Gastroesophageal sphincter (tissue), 4 donors: ENCODE measurements around the gene C1QTNF1. TPM values are rescaled to one million over a fixed set of nuclear protein-coding genes. Genes with fewer than 3 reads are reported as not detected.
A peak's percentile ranks its signal among the peaks of the same experiment; 100 is the strongest.

ENCODE experiments used
- ATAC-seq: fragments of 150-250 bp; one replicate; pipeline ENCODE4 v1.9.1; 2016; ENCODE audit warnings: mild to moderate bottlenecking, moderate library complexity
- H3K27ac ChIP-seq, 4 donors: fragments of 200-600 bp; sonication (generic) in 3 of 4; 1 replicate in 3 of 4; 2 replicates in 1 of 4; pipeline ENCODE4 v1.5.1; 2016 to 2019
- H3K27me3 ChIP-seq: fragments of 200-600 bp; sonication (generic); one replicate; pipeline ENCODE4 v1.5.1; 2019
- H3K36me3 ChIP-seq, 2 donors: fragments of 200-600 bp; sonication (generic); one replicate each; pipeline ENCODE4 v1.5.1; 2019; ENCODE audit warnings: control low read depth in 1 of 2
- H3K4me1 ChIP-seq, 3 donors: fragments of 200-600 bp; sonication (generic); 1 replicate in 2 of 3; 2 replicates in 1 of 3; pipeline ENCODE4 v1.5.1; 2016 to 2019; ENCODE audit warnings: control low read depth in 2 of 3
- H3K4me3 ChIP-seq, 2 donors: fragments of 200-600 bp; sonication (generic); one replicate each; pipeline ENCODE4 v1.5.1; 2019; ENCODE audit warnings: mild to moderate bottlenecking in 1 of 2, moderate library complexity in 1 of 2
- H3K9me3 ChIP-seq, 3 donors: fragments of 200-600 bp; sonication (generic); one replicate each; pipeline ENCODE4 v1.5.1; 2017 to 2019; ENCODE audit warnings: control low read depth in 2 of 3
- CTCF ChIP-seq, 4 experiments: fragments of 200-600 bp in 2 of 4; fragments of 450-650 bp in 2 of 4; sonication (generic) in 1 of 4; IDR thresholded peaks; one replicate each; pipeline ENCODE4 v1.5.1; 2017 to 2019; ENCODE audit warnings: antibody characterized with exemption in 4 of 4, mild to moderate bottlenecking in 2 of 4, moderate library complexity in 2 of 4
- EP300 ChIP-seq: sonication (generic); formaldehyde crosslinking; IDR thresholded peaks from one replicate; pipeline ENCODE4 v1.6.1; 2017; ENCODE audit warnings: antibody characterized with exemption, mild to moderate bottlenecking
- POLR2A ChIP-seq, 2 donors: fragments of 450-650 bp; IDR thresholded peaks; one replicate each; pipeline ENCODE4 v1.6.1; 2017; ENCODE audit warnings: antibody characterized with exemption in 2 of 2, mild to moderate bottlenecking in 2 of 2, moderate library complexity in 1 of 2
- POLR2AphosphoS5 ChIP-seq: sonication (generic); formaldehyde crosslinking; IDR thresholded peaks from one replicate; pipeline ENCODE4 v1.6.1; 2017; ENCODE audit warnings: antibody characterized with exemption
- WGBS, 2 donors: methylation state at CpG; one replicate each; pipeline ENCODE4 v1.1.5; 2018; ENCODE audit warnings: low coverage in 1 of 2; 5-methylcytosine and 5-hydroxymethylcytosine counted together
- total RNA-seq, 4 donors: library from RNA; depleted of rRNA; stranded (reverse); fragments of >200 nt; gene quantifications; one replicate each; pipeline ENCODE4 v1.1.0, GENCODE V29; 2016

Gene C1QTNF1
- total RNA-seq, 4 donors from 2014 or later, result 50.8 to 76.5 (median 72.3) TPM

- 49 to 80% methylated on average over 1 to 5 of the region's 9 CpGs for WGBS, 2 donors
- no peaks in the 10 kb centered on the region for H3K27me3 ChIP-seq
- no peak for ATAC-seq
Measured at GRCh38 chr17:79022507-79022991, 1.4 kb upstream of the C1QTNF1 start.

DNA sequence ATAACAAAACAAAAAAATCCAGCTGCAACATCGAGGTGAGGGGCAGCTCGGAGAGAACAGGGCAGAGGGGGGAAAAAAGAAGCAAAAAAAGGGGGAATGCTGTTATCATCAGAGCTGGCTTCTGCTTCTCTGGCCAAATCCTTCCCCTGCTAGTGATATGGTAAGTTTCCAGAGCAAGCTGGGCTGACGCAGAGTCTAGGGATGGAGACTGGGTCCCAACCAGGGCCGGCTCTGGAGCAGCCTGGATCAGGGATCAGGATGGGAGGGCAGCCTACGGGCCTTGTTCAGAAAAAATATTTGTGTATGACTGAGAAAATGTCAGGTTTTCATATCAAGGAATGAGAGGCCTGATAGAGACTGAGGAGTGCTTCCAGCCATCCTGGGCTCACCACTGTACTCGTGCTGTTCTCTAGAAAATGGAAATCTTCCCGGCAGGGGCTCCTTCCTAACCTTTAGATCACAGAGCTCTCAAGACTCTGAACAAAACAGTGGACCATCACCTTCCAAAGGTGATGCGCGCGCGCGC lies 726 bp upstream of the C1QTNF1 start:
- peak overlapping the region in 1 of 2 donors; percentile 82 for H3K4me3 ChIP-seq
- H3K36me3 ChIP-seq, result no peaks in the 10 kb centered on the region
- H3K27me3 ChIP-seq, result no peaks in the 10 kb centered on the region
- peaks cover 9 to 91% (median 62%) of the 10 kb centered on the region in 3 donors for H3K4me1 ChIP-seq
- WGBS, 2 donors, result 67 to 72% methylated on average over 5 to 6 of the region's 12 CpGs
- H3K9me3 ChIP-seq, result no peaks in the 10 kb centered on the region
- no peak for TF ChIP-seq POLR2A (IDR thresholded peaks at IDR 0.05)
- no peak for TF ChIP-seq POLR2AphosphoS5
- TF ChIP-seq CTCF (IDR thresholded peaks at IDR 0.05), result no peak
- no peak for ATAC-seq
- peak overlapping the region in 3 of 4 donors; percentile 82 to 85 (median 83) for H3K27ac ChIP-seq

More at GRCh38 chr17:79022507-79022991, 1.4 kb upstream of the C1QTNF1 start:
- no peak for TF ChIP-seq CTCF (IDR thresholded peaks at IDR 0.05)
- TF ChIP-seq EP300, result no peak
- no peak for TF ChIP-seq POLR2A (IDR thresholded peaks at IDR 0.05)
- TF ChIP-seq POLR2AphosphoS5, result peak; percentile 60
- Histone ChIP-seq H3K9me3 (no peaks in the 10 kb centered on the region), H3K4me3 (no peak overlapping the region), H3K27ac (peak overlapping the region in 3 of 4 donors; percentile 82 to 85 (median 83)), H3K36me3 (no peaks in the 10 kb centered on the region), H3K4me1 (peaks cover 9 to 84% (median 55%) of the 10 kb centered on the region in 3 donors)

DNA sequence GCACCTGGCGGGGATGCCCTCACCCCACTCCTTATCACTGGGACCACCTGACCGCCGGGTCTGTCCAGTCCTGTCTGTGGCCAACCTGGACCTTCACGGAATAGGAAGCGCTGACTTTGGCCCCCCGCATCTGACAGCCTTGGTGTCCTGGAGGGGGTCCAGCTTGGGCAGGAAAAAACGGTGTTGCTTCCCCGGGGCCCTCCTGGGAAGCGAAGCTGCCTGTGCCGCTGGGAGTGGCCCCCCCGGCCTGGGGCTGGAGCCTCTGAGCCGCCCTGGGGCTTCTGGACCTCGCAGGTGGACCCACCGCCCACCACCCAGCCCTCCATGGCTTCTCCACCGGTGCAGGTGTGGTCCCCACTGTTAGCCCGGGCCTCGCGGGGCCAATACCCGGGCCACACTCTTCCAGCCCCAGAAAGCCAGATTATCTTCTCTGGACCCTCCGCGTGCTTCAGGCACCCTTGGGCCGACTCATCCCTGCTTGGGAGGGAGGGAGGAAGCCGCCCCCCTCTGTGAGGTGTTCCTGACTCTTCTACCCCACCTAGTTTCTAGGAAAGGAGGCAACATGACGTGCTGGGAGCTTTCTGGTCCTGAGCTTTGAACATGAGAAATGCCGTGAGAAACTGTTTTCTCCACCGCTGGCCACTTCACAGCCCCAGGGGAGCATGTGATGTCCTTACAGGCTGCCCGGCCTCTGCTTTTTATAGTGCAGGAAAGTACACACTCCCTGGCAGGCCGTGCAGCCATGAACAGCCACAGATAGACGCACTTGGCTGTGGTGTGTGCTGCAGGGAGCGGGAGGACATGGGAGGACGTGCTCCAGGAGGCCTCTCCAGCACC lies 1.1 kb downstream of the C1QTNF1 start:
- Histone ChIP-seq H3K9me3 (no peaks in the 10 kb centered on the region), H3K4me1 (peaks cover 9 to 100% (median 59%) of the 10 kb centered on the region in 3 donors), H3K27me3 (no peaks in the 10 kb centered on the region), H3K27ac (peak overlapping the region in 3 of 4 donors; percentile 82 to 85 (median 83)), H3K36me3 (no peaks in the 10 kb centered on the region), H3K4me3 (peak overlapping the region; percentile 67 to 82)
- WGBS, 2 donors, result 10 to 39% methylated on average over 2 to 6 of the region's 31 CpGs
- TF ChIP-seq EP300, result no peak
- TF ChIP-seq POLR2A (IDR thresholded peaks at IDR 0.05), result peak; percentile 16 to 23
- no peak for TF ChIP-seq CTCF (IDR thresholded peaks at IDR 0.05)
- TF ChIP-seq POLR2AphosphoS5, result peak; percentile 28
- ATAC-seq, result no peak

GRCh38 chr17:79026376-79027273 lies 2.7 kb downstream of the C1QTNF1 start:
- Histone ChIP-seq H3K27ac (peak overlapping the region; percentile 7 to 83 (median 82)), H3K9me3 (no peaks in the 10 kb centered on the region), H3K36me3 (no peaks in the 10 kb centered on the region), H3K4me3 (peak overlapping the region in 1 of 2 donors; percentile 82), H3K27me3 (no peaks in the 10 kb centered on the region), H3K4me1 (peaks cover 6 to 85% (median 46%) of the 10 kb centered on the region in 3 donors)
- WGBS, 2 donors, result 50 to 60% methylated on average over 1 to 2 of the region's 16 CpGs
- ATAC-seq, result peak; percentile 60
- TF ChIP-seq POLR2AphosphoS5, result peak; percentile 65
- TF ChIP-seq POLR2A (IDR thresholded peaks at IDR 0.05), result peak in 1 of 2 donors; percentile 30
- no peak for TF ChIP-seq EP300
- no peak for TF ChIP-seq CTCF (IDR thresholded peaks at IDR 0.05)
